Astrocyte (in vitro differentiated cells and primary cell): Measurements from ENCODE around the gene RAB19. TPM values are rescaled to one million over a fixed set of nuclear protein-coding genes. Genes with fewer than 3 reads are reported as not detected.

Source experiments
- DNase-seq: peaks from one replicate; pipeline ENCODE4 v3.0.0-alpha.2; 2010; ENCODE audit warnings: low read depth
- FAIRE-seq: peaks from 2 replicates; lab custom pipeline; 2011; peaks lifted over from hg19 to GRCh38; lab: Jason Lieb, UNC
- H2AFZ ChIP-seq: 2 replicates; pipeline ENCODE4 v1.6.0; 2012; ENCODE audit warnings: low read depth, low read length, inconsistent platforms
- H3K27ac ChIP-seq: 2 replicates; pipeline ENCODE4 v1.5.1; 2011; ENCODE audit warnings: low read depth, low read length, inconsistent platforms
- H3K27me3 ChIP-seq: 2 replicates; pipeline ENCODE4 v1.6.0; 2011; ENCODE audit warnings: low read length, inconsistent platforms; ENCODE audit not compliant: insufficient read depth
- H3K36me3 ChIP-seq: 2 replicates; pipeline ENCODE4 v1.5.1; 2011; ENCODE audit warnings: low read length, inconsistent platforms; ENCODE audit not compliant: insufficient read depth
- H3K4me1 ChIP-seq: 2 replicates; pipeline ENCODE4 v1.5.1; 2011; ENCODE audit warnings: low read length, inconsistent platforms; ENCODE audit not compliant: insufficient read depth
- H3K4me2 ChIP-seq: 2 replicates; pipeline ENCODE4 v1.6.0; 2012; ENCODE audit warnings: low read length, inconsistent platforms
- H3K4me3 ChIP-seq: 2 replicates; pipeline ENCODE4 v1.5.1; 2011; ENCODE audit warnings: low read depth, mild to moderate bottlenecking, low read length, inconsistent platforms; ENCODE audit not compliant: insufficient read depth
- H3K79me2 ChIP-seq: 2 replicates; pipeline ENCODE4 v1.6.0; 2012; ENCODE audit warnings: mild to moderate bottlenecking, low read length, inconsistent platforms; ENCODE audit not compliant: insufficient read depth
- H3K9ac ChIP-seq: 2 replicates; pipeline ENCODE4 v1.6.0; 2012; ENCODE audit warnings: mild to moderate bottlenecking, low read length, inconsistent platforms
- H3K9me3 ChIP-seq: 2 replicates; pipeline ENCODE4 v1.5.1; 2012; ENCODE audit warnings: low read depth, mild to moderate bottlenecking, low read length, inconsistent platforms; ENCODE audit not compliant: insufficient read depth
- H4K20me1 ChIP-seq: 2 replicates; pipeline ENCODE4 v1.6.0; 2012; ENCODE audit warnings: low read length, inconsistent platforms; ENCODE audit not compliant: insufficient read depth
- H3K27ac Mint-ChIP-seq: one replicate; pipeline ENCODE4 v1.8.0; 2021; ENCODE audit warnings: mild to moderate bottlenecking, mixed read lengths; ENCODE audit not compliant: unreplicated experiment
- H3K27me3 Mint-ChIP-seq: one replicate; pipeline ENCODE4 v1.8.0; 2021; ENCODE audit warnings: low read depth, mixed read lengths; ENCODE audit not compliant: unreplicated experiment
- H3K36me3 Mint-ChIP-seq: one replicate; pipeline ENCODE4 v1.8.0; 2021; ENCODE audit warnings: low read depth, mixed read lengths; ENCODE audit not compliant: unreplicated experiment
- H3K4me1 Mint-ChIP-seq: one replicate; pipeline ENCODE4 v1.8.0; 2021; ENCODE audit warnings: low read depth, mixed read lengths; ENCODE audit not compliant: unreplicated experiment
- H3K4me3 Mint-ChIP-seq: one replicate; pipeline ENCODE4 v1.8.0; 2021; ENCODE audit warnings: mild to moderate bottlenecking, moderate library complexity, mixed read lengths; ENCODE audit not compliant: unreplicated experiment
- H3K9me3 Mint-ChIP-seq: one replicate; pipeline ENCODE4 v1.8.0; 2021; ENCODE audit warnings: mild to moderate bottlenecking, mixed read lengths; ENCODE audit not compliant: unreplicated experiment
- CTCF ChIP-seq: IDR thresholded peaks from 2 replicates; pipeline ENCODE4 v1.5.1; 2011; ENCODE audit warnings: low read depth, mild to moderate bottlenecking, inconsistent platforms, low read length, moderate library complexity; ENCODE audit not compliant: insufficient read depth
- EZH2 ChIP-seq: IDR thresholded peaks from 2 replicates; pipeline ENCODE4 v1.6.1; 2012; ENCODE audit warnings: mild to moderate bottlenecking, low read length, inconsistent platforms; ENCODE audit not compliant: insufficient read depth
- total RNA-seq: library from RNA; stranded (reverse); gene quantifications from 2 replicates; pipeline ENCODE4 v1.2.1, GENCODE V29; 2021

Gene RAB19
- total RNA-seq, 1 donor from 2014 or later, result not detected

- no peak for FAIRE-seq
- no peak overlapping the region for H3K27ac Mint-ChIP-seq
Observed at GRCh38 chr7:140418653-140419052, 14.8 kb downstream of the RAB19 start.

GRCh38 chr7:140421521-140421920 is 17.7 kb downstream of the RAB19 start:
- no peak overlapping the region for H3K9ac ChIP-seq
- H3K79me2 ChIP-seq, result no peaks in the 10 kb centered on the region
- H3K27me3 ChIP-seq, result peaks cover 4% of the 10 kb centered on the region
- H3K27ac Mint-ChIP-seq, result no peak overlapping the region
- H3K27ac ChIP-seq, result no peak overlapping the region
- H3K36me3 Mint-ChIP-seq, result no peaks in the 10 kb centered on the region
- TF ChIP-seq EZH2, result no peak
- TF ChIP-seq CTCF, result no peak
- no peak overlapping the region for H3K4me3 Mint-ChIP-seq
- no peak for DNase-seq
- no peaks in the 10 kb centered on the region for H3K9me3 Mint-ChIP-seq
- H4K20me1 ChIP-seq, result no peaks in the 10 kb centered on the region
- no peaks in the 10 kb centered on the region for H3K4me1 Mint-ChIP-seq
- H3K9me3 ChIP-seq, result no peaks in the 10 kb centered on the region
- H3K27me3 Mint-ChIP-seq, result peaks cover 2% of the 10 kb centered on the region
- no peak for FAIRE-seq
- H3K4me2 ChIP-seq, result no peak overlapping the region
- H3K4me3 ChIP-seq, result no peak overlapping the region
- H2AFZ ChIP-seq, result no peak overlapping the region
- no peaks in the 10 kb centered on the region for H3K4me1 ChIP-seq
- H3K36me3 ChIP-seq, result no peaks in the 10 kb centered on the region

More at GRCh38 chr7:140418653-140419052, 14.8 kb downstream of the RAB19 start:
- Histone ChIP-seq H3K9ac (no peak overlapping the region), H3K9me3 (no peaks in the 10 kb centered on the region), H3K4me1 (no peaks in the 10 kb centered on the region), H4K20me1 (no peaks in the 10 kb centered on the region), H3K27ac (no peak overlapping the region), H3K4me3 (no peak overlapping the region), H3K36me3 (no peaks in the 10 kb centered on the region), H2AFZ (no peak overlapping the region), H3K79me2 (no peaks in the 10 kb centered on the region), H3K27me3 (peaks cover 2% of the 10 kb centered on the region), H3K4me2 (no peak overlapping the region)
- Mint-ChIP-seq H3K9me3 (no peaks in the 10 kb centered on the region), H3K27me3 (no peaks in the 10 kb centered on the region), H3K36me3 (no peaks in the 10 kb centered on the region), H3K4me3 (no peak overlapping the region), H3K4me1 (no peaks in the 10 kb centered on the region)
- no peak for TF ChIP-seq CTCF
- no peak for TF ChIP-seq EZH2
- DNase-seq, result no peak

- no peak overlapping the region for H3K4me3 Mint-ChIP-seq
- no peaks in the 10 kb centered on the region for H3K36me3 ChIP-seq
Observed at GRCh38 chr7:140423501-140423900, 19.6 kb downstream of the RAB19 start.

More at GRCh38 chr7:140423501-140423900, 19.6 kb downstream of the RAB19 start:
- Histone ChIP-seq H4K20me1 (no peaks in the 10 kb centered on the region), H3K79me2 (no peaks in the 10 kb centered on the region), H3K9me3 (no peaks in the 10 kb centered on the region), H3K27me3 (peaks cover 7% of the 10 kb centered on the region), H3K27ac (no peak overlapping the region), H3K4me2 (no peak overlapping the region), H3K4me3 (no peak overlapping the region), H3K4me1 (no peaks in the 10 kb centered on the region), H3K9ac (no peak overlapping the region), H2AFZ (no peak overlapping the region)
- H3K27me3 Mint-ChIP-seq, result peaks cover 3% of the 10 kb centered on the region
- H3K36me3 Mint-ChIP-seq, result no peaks in the 10 kb centered on the region
- H3K9me3 Mint-ChIP-seq, result no peaks in the 10 kb centered on the region
- no peak for TF ChIP-seq CTCF
- no peak for TF ChIP-seq EZH2
- no peaks in the 10 kb centered on the region for H3K4me1 Mint-ChIP-seq
- FAIRE-seq (no peak), DNase-seq (no peak)
- H3K27ac Mint-ChIP-seq, result no peak overlapping the region
